ENCODE results near the gene CEP55. TPM values are rescaled to one million over a fixed set of nuclear protein-coding genes. Genes with fewer than 3 reads are reported as not detected.

Gene CEP55
- total and polyA plus RNA-seq, 10 of the 15 experiments (the other 5 are each of a cell fraction or from before 2014, with no cell fraction given), result 14.6 to 83.6 (median 52.0) TPM

DNA sequence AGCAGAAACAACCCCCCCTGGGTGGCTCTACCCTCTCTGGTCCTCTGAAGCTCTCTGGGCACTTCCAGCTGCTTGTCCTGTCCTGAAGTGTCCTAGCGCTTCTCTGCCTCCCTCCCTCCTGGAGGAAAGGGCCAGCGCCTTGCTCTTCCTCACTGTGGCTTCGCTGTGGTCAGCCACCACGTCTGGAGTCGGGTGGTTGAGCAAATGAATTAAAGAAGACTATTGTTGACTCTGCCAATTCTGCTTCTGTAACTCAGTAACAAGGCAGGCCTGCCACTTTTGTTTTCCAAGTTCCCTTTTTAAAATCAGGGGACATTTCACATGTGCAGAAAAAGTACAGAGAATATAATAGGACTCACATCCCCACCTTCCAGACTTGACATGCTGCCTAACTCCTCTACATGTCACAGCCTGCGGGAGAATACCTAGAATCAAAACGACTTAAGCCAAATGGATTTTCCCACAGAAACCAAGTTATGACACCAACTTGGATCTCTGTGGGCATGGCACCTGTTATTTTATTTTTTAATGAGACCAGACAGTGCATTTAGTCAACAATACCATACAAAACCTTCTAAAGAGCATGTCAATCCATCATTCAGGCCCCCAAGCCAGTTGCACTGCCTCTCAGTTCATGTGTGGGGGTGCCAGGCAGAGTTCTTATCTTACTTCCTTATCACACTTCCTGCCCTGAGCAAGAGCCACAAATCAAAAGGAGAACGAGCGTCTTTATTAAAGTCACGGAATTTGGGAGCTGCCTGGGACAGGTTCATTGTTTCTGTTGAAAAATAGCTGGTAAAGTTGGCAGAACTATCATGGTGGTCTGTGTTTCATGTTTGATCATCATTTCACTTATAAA lies 76.9 kb downstream of the CEP55 start (continued):
- no peak for TF ChIP-seq BCLAF1 (IDR thresholded peaks at IDR 0.05)

GRCh38 chr10:93573924-93574323 lies 77.5 kb downstream of the CEP55 start:
- Histone ChIP-seq H3K4me3 (no peak overlapping the region), H3K9ac (ENCODE audit: control insufficient read depth, insufficient read depth, low read length) (no peak overlapping the region), H3K36me3 (ENCODE audit: control insufficient read depth in 2 of 2, insufficient read depth in 2 of 2, low read length in 1 of 2) (no peaks in the 10 kb centered on the region), H3K4me2 (ENCODE audit: control insufficient read depth, insufficient read depth) (no peak overlapping the region), H3K4me1 (ENCODE audit: control insufficient read depth, insufficient read depth, low read length) (no peaks in the 10 kb centered on the region), H3K27ac (ENCODE audit: control insufficient read depth, insufficient read depth) (no peak overlapping the region), H2AFZ (ENCODE audit: control insufficient read depth, low read depth, low read length) (no peak overlapping the region), H3K9me3 (replicated peaks; ENCODE audit: control insufficient read depth, insufficient read depth, low read length) (no peaks in the 10 kb centered on the region), H3K27me3 (replicated peaks in 1 of 2; ENCODE audit: control insufficient read depth in 2 of 2, insufficient read depth in 2 of 2, low read length in 1 of 2) (peaks cover 0 to 3% of the 10 kb centered on the region in 2 experiments; a peak in 2 of 4 replicates), H4K20me1 (ENCODE audit: control insufficient read depth, insufficient read depth) (no peaks in the 10 kb centered on the region), H3K79me2 (ENCODE audit: control insufficient read depth, insufficient read depth, low read length) (no peaks in the 10 kb centered on the region)
- no TSS peak for BruUV-seq (replicated peaks)
- ATAC-seq, result no peak
- WGBS (ENCODE audit: insufficient coverage, insufficient replicate concordance, low lambda C conversion rate, missing lambda C conversion rate), result 62% methylated on average over 3 of the region's 3 CpGs
- FAIRE-seq, result no peak
- no peak for DNase-seq (ENCODE audit: low read depth, low spot score)
- ChIA-PET POLR2A (no interaction called here), RAD21 (ENCODE audit: unreplicated experiment) (no interaction called here), CTCF (no interaction called here), SMC1A (ENCODE audit: uncharacterized antibody, unreplicated experiment) (no interaction called here)
- TF ChIP-seq BHLHE40 (IDR thresholded peaks at IDR 0.05; ENCODE audit: borderline replicate concordance in 1 of 2, low read depth in 2 of 2, low read length in 1 of 2) (0 out of 4 replicates have a peak, but pooled peaks of 1 of the 2 experiments have one; percentile 11), SIN3A (IDR thresholded peaks at IDR 0.05; ENCODE audit: low read depth, low read length) (no peak)
- intact Hi-C loops (cut with micrococcal nuclease; ENCODE audit: unreplicated experiment), result no loop called here
- in situ Hi-C loops (cut with MboI), result no loop called here

Measured in GM12878 (cell line).